GM18508 (cell line): ENCODE measurements around the gene WDTC1.

Source experiments
- ATAC-seq: cut with Tn5 transposase; IDR thresholded peaks from one replicate; pipeline ENCODE4 v1.9.1; 2021; ENCODE audit warnings: moderate number of reproducible peaks; ENCODE audit not compliant: insufficient read depth, unreplicated experiment

Gene WDTC1

DNA sequence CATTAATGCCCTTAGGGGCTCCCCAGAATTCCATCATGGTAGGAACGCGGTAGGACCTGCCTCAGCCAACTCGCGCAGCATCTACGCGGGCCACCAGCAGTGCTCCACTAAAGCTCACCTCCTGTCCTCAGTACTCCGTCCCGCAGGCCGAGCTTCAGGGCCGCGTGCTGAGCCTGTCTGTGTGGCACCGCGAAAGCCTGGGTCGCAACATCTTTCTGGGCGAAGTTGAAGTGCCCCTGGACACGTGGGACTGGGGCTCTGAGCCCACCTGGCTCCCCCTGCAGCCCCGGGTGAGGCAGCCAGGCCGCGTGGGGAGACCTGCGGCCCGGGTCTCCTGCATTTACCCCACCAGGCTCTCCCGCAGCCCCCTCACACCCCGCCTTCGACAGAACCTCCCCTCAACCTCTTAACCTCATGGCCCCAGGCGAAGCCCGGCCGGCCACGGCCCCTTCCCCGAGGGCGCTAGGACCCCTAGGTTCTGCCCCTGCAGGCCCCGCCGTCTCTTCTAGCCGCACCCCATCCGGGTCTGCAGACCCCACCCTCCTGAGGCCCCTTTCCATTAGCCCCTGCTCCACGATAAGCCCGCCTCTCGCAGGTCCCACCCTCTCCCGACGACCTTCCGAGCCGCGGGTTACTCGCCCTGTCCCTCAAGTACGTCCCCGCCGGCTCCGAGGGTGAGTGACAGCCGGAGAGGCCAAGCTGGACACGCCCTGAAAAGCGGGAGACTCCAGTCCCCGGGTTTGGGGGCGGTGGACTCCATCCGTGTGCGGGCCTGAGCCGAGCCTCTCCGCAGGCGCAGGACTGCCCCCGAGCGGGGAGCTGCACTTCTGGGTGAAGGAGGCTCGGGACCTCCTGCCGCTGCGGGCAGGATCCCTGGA, 116.5 kb downstream of the WDTC1 start:
- no peak for ATAC-seq

GRCh38 chr1:27351541-27352107, 117.2 kb downstream of the WDTC1 start:
- ATAC-seq = no peak

DNA sequence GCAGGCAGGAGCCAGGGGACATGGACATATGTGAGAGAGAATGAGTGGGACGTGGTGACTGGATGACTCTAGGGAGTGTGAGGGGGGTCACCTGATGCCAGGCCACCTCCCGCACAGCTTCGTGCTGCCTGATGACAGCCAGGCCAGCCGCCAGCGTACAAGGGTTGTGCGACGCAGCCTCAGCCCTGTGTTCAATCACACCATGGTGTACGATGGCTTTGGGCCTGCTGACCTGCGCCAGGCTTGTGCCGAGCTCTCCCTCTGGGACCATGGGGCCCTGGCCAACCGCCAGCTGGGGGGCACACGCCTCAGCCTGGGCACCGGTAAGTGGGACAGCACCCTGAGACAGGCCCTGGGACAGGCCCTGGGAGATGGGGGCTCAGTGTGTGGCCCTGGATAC, 118.7 kb downstream of the WDTC1 start:
- no peak for ATAC-seq

GRCh38 chr1:27353629-27354028, 119.2 kb downstream of the WDTC1 start:
- ATAC-seq = no peak

GRCh38 chr1:27355683-27356082, 121.3 kb downstream of the WDTC1 start:
- no peak for ATAC-seq

DNA sequence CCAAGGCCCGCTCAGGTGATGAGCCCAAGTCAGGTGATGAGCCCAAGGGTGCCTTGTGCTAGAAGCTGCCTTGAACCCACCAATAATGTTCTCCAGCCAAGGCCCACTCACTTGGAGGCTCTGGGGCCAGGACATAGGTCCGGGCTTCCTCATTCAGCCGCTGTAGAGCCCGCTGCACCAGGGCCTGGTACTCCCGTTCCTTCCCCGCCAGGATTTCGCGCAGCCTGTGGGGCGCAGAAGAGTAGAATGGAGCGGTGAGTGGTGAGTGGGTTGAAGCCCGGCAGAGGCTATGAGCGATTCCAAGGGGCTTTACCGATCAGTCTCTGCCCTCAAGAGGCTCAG, 121.8 kb downstream of the WDTC1 start:
- ATAC-seq = no peak

- no peak for ATAC-seq
Measured at GRCh38 chr1:27356619-27357280, 122.3 kb downstream of the WDTC1 start.

- no peak for ATAC-seq
Measured at GRCh38 chr1:27357281-27358037, 123.0 kb downstream of the WDTC1 start.
